Measurements from ENCODE around the gene KAT6B. TPM values are rescaled to one million over a fixed set of nuclear protein-coding genes. Genes with fewer than 3 reads are reported as not detected.

Gene KAT6B
- polyA plus RNA-seq, 1 donor: 18.1 TPM

DNA sequence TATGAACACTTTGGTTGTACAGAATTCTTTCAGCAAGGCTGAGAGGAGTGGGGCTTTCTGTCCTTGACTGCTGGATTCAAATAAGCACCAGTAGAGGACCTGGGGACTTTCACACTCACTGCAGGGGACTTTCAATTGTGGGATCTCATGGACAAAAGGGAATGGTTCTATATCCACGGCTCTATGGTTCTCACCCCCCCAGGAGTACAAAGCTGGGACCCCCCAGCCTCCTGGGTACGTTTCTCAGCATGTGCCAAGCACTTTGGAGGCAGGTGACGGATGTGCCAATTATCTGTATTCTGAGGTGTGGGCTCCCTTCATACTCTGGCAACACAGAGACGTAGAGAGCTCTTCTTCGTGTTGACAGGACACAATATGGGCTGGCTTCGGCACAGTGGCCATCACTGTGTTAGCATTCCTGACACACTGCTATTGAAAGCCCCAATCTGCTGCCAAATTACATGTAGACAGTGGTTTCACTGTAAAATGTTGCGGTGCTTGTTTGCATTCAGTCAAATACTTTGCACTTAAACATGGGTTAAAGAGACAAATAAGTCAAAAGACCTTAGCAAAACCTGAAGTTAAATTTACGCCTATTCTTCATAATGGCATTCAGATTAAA lies 192.4 kb downstream of the KAT6B start:
- no peak for DNase-seq

DNA sequence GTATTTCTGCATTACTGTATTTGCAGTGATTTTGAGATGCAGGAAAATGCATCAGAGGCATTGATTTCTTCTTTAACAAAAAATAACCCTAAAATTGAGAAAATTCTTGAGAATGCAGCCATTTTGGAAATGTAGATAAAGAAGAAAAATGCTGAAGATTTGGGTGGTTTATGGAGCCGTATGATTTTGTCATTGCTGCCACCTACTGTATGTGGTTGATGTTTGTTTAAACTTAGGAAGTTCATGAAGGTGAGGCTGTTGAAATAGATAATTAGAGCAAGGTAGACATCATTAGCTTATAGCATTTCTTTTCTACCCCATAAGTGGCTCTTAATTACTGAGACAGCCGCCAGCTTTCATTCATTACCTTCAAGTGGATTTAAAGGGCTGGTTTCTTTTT lies 193.0 kb downstream of the KAT6B start:
- DNase-seq: no peak

DNA sequence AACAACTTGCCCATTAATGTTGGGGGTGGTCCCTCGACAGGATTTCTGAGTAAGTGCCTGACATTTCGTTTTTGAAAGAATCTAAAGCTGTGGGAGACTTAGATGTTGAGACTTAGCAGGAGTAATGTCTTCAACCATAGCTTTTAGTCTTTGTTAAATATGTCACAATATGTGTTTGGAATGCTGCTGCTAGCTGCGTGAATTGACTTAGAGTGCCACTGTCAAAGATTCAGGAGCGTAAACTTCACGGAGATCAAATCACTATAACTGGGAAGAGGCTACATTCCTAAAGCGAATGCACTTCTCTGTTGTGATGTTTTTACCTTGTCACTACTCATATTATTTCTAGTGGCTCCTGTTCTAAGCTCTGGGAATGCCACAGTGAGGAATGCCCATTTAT lies 193.8 kb downstream of the KAT6B start:
- DNase-seq: no peak

DNA sequence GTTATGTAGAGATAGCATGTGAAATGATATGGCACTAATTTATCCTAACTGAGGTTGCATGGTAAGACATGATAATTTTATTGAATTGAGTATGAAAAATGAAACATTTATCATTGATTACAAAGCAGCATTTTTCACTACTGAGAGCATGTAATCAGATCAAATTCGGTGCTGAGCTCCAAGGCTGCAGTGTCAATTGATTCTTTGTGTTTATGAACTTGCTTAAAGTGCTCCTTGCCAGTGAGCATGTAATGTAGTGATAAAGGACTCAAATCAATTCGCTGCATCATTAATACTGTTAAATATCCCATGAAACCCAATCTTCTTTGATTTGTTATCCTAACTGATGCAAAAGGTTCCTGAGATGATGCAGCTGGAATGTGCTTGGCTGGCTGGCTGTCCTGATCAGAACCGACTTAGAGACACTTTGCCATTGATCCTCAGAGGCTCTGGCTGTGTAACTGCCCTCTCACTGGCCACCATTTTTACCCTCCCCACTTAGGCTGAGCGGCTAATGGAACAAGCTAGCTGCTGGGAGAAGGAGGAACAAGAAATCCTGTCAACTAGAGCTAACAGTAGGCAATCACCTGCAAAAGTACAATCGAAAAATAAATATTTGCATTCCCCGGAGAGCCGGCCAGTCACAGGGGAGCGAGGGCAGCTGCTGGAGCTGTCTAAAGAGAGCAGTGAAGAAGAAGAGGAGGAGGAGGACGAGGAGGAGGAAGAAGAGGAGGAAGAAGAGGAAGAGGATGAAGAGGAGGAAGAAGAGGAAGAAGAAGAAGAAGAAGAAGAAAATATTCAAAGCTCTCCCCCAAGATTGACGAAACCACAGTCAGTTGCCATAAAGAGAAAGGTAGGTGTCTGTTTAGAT lies 195.2 kb downstream of the KAT6B start:
- DNase-seq: no peak

DNA sequence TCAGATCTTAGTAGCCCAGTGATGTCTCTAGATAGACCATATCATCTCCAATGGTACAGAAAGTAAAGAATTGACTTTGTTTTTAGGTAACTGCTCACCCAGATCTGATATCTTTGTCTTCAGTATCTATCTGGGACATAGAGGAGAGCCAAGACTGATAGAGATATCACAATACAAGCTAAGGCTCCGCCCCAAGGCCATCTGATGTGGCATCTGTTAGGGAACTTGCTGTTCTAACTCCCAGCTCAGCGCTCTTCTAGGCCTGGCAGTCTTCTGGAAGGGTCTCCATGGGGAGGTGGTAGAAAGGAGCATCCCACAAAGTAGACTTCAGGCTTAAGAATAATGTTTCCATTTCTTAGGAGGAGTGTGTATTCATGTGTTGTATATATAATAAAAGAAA lies 196.7 kb downstream of the KAT6B start:
- DNase-seq: no peak

DNA sequence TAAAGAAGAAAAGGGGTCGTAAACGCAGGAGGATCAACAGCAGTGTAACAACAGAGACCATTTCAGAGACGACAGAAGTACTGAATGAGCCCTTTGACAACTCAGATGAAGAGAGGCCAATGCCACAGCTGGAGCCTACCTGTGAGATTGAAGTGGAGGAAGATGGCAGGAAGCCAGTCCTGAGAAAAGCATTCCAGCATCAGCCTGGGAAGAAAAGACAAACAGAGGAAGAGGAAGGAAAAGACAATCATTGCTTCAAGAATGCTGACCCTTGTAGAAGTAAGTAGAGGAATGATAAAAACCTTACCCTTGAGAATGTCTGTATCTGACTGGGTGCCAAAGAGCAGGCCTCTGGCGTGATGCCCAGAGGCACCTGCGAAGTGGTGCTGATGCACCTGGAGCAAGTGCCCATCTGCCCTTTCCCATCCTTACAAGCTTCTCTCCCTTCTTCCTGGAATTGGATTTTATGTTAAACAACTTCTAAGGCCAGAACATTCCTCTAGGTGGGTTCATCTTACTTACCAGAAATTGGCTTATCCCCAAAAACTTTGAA lies 198.6 kb downstream of the KAT6B start:
- no peak for DNase-seq

DNA sequence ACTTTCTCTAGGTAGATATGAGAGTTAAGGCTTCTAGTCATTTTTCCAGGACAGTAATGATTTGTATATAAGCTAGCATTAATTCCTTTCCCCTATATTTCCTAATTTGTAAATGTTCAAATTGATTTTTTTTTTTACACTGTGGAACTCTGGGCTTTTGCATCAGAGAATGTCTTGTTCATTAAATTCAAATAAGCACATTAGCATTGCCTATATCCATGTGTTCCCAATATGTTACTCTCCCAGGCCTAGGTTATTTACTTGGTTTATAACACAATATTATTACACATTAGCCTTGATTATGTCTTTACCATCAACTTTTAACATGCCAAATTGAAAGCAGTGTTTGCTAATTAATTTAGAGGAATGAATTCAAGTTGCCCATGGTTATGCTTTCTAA lies 201.6 kb downstream of the KAT6B start:
- DNase-seq: no peak

DNA sequence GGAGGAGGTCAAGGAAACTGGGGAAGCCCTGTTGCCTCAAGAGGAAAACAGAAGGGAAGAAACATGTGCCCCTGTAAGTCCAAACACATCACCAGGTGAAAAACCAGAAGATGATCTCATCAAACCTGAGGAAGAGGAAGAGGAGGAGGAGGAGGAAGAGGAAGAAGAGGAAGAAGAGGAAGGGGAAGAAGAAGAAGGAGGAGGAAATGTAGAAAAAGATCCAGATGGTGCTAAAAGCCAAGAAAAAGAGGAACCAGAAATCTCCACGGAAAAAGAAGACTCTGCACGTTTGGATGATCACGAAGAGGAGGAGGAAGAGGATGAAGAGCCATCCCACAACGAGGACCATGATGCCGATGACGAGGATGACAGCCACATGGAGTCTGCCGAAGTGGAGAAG lies 202.3 kb downstream of the KAT6B start:
- no peak for DNase-seq

DNA sequence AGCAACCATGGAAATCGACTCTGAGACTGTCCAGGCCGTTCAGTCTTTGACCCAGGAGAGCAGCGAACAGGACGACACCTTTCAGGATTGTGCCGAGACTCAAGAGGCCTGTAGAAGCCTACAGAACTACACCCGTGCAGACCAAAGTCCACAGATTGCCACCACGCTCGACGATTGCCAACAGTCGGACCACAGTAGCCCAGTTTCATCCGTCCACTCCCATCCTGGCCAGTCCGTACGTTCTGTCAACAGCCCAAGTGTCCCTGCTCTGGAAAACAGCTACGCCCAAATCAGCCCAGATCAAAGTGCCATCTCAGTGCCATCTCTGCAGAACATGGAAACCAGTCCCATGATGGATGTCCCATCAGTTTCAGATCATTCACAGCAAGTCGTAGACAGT lies 203.0 kb downstream of the KAT6B start:
- no peak for DNase-seq

DNA sequence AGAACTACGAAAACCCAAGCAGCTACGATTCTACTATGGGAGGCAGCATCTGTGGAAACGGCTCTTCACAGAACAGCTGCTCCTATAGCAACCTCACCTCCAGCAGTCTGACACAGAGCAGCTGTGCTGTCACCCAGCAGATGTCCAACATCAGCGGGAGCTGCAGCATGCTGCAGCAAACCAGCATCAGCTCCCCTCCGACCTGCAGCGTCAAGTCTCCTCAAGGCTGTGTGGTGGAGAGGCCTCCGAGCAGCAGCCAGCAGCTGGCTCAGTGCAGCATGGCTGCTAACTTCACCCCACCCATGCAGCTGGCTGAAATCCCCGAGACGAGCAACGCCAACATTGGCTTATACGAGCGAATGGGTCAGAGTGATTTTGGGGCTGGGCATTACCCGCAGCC lies 203.5 kb downstream of the KAT6B start:
- peak; percentile 31 for DNase-seq

DNA sequence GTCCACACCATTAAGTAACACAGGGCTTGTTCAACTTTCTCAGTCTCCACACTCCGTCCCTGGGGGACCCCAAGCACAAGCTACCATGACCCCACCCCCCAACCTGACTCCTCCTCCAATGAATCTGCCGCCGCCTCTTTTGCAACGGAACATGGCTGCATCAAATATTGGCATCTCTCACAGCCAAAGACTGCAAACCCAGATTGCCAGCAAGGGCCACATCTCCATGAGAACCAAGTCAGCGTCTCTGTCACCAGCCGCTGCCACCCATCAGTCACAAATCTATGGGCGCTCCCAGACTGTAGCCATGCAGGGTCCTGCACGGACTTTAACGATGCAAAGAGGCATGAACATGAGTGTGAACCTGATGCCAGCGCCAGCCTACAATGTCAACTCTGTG lies 204.0 kb downstream of the KAT6B start:
- DNase-seq: no peak

DNA sequence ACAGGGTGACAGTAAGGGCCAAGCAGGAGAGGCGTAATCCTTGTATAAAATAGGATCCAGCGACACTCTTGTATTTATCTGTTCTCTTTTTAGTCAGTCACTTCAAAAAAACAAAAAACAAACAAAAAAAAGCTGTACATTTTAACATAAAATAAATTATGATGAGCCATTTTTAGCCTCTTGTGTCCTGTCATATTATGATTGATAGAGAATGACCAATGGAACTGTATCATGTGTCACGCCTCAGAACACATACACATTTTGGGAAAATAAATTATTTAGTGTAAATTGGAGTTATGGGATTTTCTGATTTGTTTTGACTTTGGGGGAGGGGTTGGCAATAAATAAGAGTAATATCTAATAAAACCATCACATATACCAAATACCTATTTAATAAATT lies 205.7 kb downstream of the KAT6B start:
- no peak for DNase-seq

DNA sequence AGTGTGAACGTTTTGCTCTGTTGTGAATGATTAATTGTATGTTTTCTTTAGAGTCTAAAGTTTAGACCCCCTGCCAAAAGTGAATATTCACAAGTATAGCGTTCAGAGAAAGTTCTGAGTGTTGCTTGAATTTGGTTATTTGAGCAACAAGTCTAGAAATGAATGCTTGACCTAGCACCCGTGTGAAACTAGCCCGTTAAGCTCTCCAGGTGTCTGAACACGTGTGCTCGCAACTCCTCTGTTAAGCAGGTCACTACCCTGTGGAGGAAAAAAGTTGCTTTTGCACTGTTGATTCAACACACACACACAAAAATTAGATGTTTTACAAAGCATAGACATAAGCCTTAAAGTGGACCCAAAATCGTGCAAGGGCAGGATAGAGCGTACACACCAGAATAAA lies 206.4 kb downstream of the KAT6B start:
- DNase-seq: no peak

DNA sequence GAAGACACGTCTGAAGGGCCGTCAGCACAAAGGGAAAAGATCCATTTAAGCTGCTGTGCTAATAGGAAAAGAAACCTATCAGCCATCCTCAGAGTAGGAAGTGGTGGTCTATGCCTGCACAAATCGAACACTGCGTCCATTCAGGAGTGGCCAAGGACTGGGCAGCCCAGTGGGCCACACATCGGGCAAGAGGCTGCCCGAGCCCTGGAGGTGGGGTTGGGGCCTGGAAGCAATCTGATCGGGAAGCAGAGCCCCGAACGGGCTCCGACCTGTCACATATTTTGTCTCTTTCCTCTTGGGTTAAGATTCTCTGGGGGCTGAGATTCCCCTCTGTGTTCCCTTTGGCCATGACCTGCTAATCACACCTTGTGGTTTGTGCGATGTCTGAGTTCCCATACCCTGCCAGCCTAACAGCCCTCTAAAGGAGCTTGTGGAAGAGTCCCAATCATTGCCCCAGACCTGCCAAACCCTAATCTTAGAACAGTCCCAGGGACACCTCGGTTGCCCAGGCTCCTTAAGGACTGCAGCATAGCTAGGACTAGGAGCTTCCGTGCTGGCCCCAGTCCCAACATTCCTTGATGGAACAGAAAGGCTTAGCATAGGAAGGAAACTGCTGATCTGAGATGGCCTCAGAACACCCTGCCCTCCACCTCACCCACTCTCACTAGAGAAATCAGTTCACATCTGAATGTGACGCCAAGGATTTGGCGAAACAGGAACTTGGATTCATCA lies 207.2 kb downstream of the KAT6B start:
- DNase-seq: no peak

DNA sequence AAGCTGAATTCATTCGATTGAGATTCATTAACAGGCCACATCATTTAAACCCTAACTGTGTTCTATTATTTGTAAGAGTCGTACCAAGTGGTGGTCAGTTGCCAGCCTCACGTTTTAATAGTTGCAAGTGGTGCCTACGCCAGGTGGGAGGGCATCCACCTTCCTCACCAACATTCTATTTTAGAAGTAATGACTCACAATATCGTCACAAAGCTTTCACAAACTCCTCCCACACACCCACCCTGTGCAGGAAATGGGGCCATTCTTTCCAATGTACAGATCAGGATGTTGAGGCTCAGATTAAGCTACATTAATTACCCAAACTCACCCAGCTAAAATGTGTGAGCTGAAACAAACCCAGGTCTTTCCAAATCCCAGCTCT lies 207.7 kb downstream of the KAT6B start:
- no peak for DNase-seq

DNA sequence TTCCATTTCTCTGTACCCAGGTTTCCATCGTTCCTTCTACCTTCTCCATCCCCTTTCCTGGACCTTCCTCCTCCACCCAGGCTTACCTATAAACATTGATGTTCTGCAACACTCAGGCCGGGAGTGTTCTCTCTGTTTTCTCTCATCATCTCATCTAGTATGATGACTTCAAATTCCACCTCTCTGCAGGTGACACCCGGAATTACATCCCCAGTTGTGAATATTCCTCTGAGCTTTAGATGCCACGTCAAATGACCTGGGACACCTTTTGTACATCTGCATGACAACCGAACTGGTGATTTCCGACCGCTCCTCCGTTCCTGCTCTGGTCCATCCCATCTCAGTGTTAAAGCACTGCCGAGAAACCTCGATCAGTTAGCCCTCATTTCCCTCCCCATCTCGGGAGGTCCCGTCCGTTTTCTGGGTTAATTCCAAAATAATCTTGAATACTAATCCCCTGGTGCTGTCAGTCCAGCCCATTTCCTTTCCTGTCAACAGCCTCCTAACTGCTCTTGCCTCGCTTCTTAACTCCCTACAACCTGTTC lies 208.4 kb downstream of the KAT6B start:
- DNase-seq: no peak

DNA sequence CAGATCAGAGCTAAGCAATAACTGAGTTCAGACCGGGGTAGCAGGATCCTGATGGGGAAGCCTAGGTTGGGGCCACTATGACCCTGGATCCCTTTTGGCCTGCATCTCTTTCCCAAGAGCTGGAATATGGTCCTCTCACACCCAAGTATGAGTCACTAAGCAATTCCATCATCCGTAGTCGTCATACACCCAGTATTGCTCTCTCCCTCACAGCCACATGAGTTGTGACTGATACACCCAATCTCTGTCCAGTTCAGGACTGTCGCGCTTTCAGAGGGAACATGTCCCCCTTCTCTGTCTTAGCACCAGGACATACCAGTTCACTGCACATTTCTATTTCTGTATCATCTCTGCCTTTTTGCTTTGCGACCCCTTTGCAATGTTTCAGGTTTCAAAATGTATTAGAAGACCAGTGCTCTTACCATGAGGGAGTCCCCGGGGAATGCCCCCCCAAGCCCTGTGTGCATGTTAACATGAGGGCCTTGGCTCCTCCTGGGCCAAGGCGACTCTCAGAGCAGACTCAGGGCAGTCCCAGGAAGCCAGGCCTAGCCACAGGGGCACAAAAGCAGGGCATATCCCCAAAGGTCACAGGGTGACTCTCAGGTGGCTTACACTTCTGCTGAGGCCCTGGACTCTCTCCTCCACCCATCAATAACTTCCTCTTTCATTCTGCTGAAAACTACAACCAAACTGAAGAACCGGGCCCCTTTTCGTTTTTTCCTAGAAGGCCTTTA lies 209.7 kb downstream of the KAT6B start:
- DNase-seq: no peak

DNA sequence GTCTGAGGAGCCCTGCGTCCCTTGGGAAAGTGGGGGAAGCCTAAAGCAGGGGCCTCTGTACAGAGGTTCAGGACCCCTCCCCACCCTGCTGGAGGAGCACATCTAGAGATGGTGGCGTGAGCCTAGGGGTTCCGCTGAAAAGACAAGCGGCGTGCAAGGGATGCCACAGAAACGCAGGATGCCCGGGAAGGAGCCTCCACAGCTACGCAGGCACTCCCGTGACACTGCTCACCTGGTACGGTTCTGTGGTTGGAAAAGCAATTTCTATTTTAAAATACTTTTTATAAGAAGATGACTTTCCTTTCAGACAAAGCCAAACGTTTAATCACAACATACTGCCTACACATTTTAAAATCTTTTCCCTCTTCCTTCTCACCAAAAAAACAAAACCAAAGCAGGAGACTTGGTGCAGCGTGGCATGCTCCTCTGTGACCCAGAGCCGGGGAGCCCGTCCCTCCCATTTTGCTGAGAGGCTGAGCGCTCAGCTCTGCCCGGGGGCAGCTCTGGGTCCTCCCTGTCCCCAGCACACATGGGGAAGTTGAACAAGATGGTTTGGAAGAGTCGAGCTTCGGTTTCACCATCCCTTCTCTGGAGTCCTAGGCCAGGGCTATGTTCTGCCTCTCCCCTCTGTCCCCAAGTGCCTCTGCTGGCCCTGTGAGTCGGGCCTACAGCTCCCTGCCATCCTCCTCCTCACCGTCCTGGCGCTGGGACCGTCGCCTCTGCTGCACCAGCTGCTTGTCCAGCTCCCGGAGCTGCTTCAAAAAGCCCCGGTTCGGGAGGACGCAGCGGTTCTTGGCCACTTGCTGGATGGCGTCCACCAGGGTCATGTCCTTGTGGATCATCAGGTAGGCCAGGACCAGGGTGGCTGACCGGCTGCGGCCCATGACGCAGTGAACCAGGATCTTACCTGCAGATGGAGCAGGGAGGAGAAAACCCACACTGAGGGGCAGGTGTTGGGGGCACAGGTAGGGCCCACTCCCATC lies 211.1 kb downstream of the KAT6B start:
- no peak for DNase-seq

DNA sequence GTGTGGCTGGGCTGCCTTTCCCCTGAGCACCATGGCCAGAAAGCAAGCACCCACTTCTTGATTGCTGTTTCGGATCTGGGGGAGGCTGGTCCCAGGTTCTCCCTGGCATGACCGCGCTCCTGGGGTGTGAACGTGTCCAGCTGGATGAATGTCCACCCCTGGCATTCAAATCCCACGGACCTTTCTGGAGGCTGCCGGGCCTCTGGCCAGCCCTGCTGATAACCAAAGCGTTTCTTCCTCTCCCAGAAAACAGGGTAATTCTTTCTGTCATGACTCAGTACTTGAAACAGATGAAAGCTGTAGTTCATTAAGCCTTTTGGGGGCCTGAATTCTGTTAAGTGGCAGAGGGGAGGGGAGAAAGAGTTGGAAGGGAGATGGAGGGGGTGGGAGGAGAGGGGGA lies 211.9 kb downstream of the KAT6B start:
- no peak for DNase-seq

DNA sequence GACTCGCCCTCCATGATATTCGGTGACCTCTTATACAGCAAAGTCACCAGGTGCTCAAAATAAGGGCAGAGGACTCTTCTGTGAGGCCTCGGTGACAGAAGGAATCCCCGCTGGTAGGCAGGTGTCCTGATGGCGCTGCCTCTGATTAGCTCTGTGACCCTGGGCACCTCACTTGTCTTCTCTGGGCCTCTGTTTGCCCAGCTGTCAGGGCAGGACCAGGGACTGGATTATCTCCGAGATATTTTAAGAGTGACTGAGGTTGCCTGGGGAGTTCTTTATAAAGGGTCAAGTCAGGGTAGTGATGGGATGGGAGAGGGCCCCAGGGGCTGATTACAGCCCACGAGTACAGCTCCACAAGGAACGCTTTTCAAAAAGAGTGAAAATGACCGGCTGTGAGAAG lies 214.2 kb downstream of the KAT6B start:
- DNase-seq: no peak

Data from hindlimb muscle (tissue), 1 donor.